Left lung (tissue), 10 donors: ENCODE data around the gene RFT1. TPM values are rescaled to one million over a fixed set of nuclear protein-coding genes. Genes with fewer than 3 reads are reported as not detected.

Experiments used
- ATAC-seq: fragments of 200-7000 bp; cut with Tn5 transposase; one replicate; pipeline ENCODE4 v1.9.1; 2020; ENCODE audit warnings: moderate library complexity
- DNase-seq, 4 donors: peaks; one replicate each; pipeline ENCODE4 v3.0.0-alpha.2; 2013 to 2020
- H3K27ac ChIP-seq, 2 donors: fragments of 200-600 bp; sonication (generic) in 1 of 2; one replicate each; pipeline versions ENCODE4 v1.5.0 to v1.8.0; 2020 to 2021
- H3K27me3 ChIP-seq, 2 donors: fragments of 200-600 bp; sonication (generic) in 1 of 2; one replicate each; pipeline versions ENCODE4 v1.5.0 to v1.8.0; 2020 to 2021
- H3K36me3 ChIP-seq, 2 donors: fragments of 200-600 bp; sonication (generic) in 1 of 2; one replicate each; pipeline versions ENCODE4 v1.5.0 to v1.8.0; 2020 to 2021
- H3K4me1 ChIP-seq, 2 donors: fragments of 200-600 bp; one replicate each; pipeline ENCODE4 v1.8.0; 2021
- H3K4me3 ChIP-seq, 2 donors: fragments of 200-600 bp; sonication (generic) in 1 of 2; one replicate each; pipeline versions ENCODE4 v1.5.0 to v1.8.0; 2020 to 2021; ENCODE audit warnings: mild to moderate bottlenecking in 1 of 2
- H3K9me3 ChIP-seq, 2 donors: fragments of 200-600 bp; sonication (generic) in 1 of 2; one replicate each; pipeline versions ENCODE4 v1.5.0 to v1.8.0; 2020 to 2021
- CTCF ChIP-seq, 2 donors: fragments of 200-600 bp; sonication (generic) in 1 of 2; IDR thresholded peaks; one replicate each; pipeline versions ENCODE4 v1.5.0 to v1.8.0; 2021; ENCODE audit warnings: antibody characterized with exemption in 2 of 2
- intact Hi-C, 2 donors: fragments of 100-400 bp; cut with DNase I; formaldehyde crosslinking; loops; one replicate each; pipeline versions ENCODE4 v1.11.2 to v1.14.2; 2022
- polyA plus RNA-seq, 6 donors: library from polyadenylated mRNA; unstranded; fragments of 120-200 nt; gene quantifications; one replicate each; pipeline ENCODE4 v1.2.1, GENCODE V29; 2013; ENCODE audit not compliant: insufficient read length in 6 of 6
- total RNA-seq, 2 donors: library from RNA; stranded (reverse); fragmentation: NEBNext Ultra II Directional; extraction: Animal tissue kit (Norgen Biotek cat#: 25700); gene quantifications; one replicate each; pipeline ENCODE4 v1.2.1, GENCODE V29; 2021
- donor health status: DM: no; HTN: yes; CAD: no.
- donor health status: DM: no; HTN: no; CAD: no.

Gene RFT1
- total and polyA plus RNA-seq, 8 donors = 23.2 to 28.0 (median 24.4) TPM

GRCh38 chr3:53071882-53072431 is 58.3 kb downstream of the RFT1 start:
- intact Hi-C loops = loop anchor here in 1 of 2 donors (10.0 kb wide), 2 partner anchors 227 to 327 kb away; no protein-coding TSS in a partner anchor
- no peaks in the 10 kb centered on the region for H3K36me3 ChIP-seq
- H3K4me3 ChIP-seq = no peak overlapping the region
- H3K9me3 ChIP-seq = no peaks in the 10 kb centered on the region
- ATAC-seq (no peak), DNase-seq (no peak)
- no peak overlapping the region for H3K27ac ChIP-seq
- peaks cover 0 to 9% of the 10 kb centered on the region in 2 donors for H3K4me1 ChIP-seq
- no peak for TF ChIP-seq CTCF (IDR thresholded peaks at IDR 0.05)
- no peaks in the 10 kb centered on the region for H3K27me3 ChIP-seq

DNA sequence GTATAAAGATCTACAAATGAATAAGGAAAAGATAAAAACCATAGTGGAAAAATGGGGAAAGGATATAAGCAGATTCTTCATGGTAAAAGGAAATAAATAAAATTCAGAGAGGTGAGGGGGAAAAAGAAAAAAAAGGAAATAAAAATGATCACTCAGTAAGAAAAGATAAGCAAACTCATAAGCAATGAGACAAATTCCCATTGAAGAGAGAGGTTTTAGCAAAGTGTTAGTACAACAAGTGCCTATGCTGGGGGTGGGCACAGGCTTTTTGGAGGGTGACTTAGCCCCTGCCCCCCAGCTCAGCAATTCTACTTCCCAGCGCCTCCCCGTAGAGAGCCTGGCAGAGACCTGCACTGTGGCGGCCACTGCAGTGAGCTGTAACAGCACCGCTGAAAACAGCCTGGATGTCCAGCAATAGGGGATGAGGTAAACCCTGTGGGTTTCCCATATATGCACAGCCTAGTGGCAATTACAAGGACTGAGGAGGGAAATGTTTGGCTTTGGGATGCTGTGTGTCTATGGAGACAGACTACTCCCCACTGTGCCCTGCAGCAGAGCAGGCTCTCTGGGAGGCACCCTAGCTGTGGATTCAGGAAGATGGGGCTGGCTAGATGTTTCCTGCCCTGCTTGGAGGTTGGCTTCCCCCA is 60.7 kb downstream of the RFT1 start:
- H3K27ac ChIP-seq = no peak overlapping the region
- H3K4me3 ChIP-seq = no peak overlapping the region
- intact Hi-C loops = loop anchor here in 1 of 2 donors (10.0 kb wide), 2 partner anchors 225 to 325 kb away; no protein-coding TSS in a partner anchor
- no peak for ATAC-seq
- no peaks in the 10 kb centered on the region for H3K9me3 ChIP-seq
- DNase-seq = no peak
- H3K27me3 ChIP-seq = peaks cover 0 to 3% of the 10 kb centered on the region in 2 donors
- TF ChIP-seq CTCF (IDR thresholded peaks at IDR 0.05) = no peak
- peaks cover 0 to 9% of the 10 kb centered on the region in 2 donors for H3K4me1 ChIP-seq
- no peaks in the 10 kb centered on the region for H3K36me3 ChIP-seq

DNA sequence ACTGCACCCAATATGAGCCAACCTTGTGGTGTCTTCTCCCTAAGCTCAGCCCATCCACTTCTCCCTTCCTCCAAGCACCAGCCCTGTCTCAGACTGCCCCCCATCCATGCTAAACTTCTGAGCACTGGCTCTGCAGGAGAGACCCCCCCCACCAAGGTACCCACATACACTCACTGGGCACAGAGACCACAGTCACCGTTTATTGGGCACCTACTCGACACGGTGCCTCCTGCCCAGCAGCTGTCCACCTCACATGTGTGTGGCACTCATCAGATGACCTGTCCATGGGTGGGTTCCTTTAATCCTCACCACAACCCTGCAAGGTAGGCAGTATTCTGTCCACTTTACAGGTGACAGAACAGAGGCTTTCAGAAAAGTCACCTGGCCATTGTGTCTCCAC is 62.1 kb downstream of the RFT1 start:
- H3K27ac ChIP-seq = no peak overlapping the region
- ATAC-seq (no peak), DNase-seq (no peak)
- H3K4me3 ChIP-seq = no peak overlapping the region
- peaks cover 0 to 3% of the 10 kb centered on the region in 2 donors for H3K27me3 ChIP-seq
- intact Hi-C loops = no loop called here
- no peaks in the 10 kb centered on the region for H3K36me3 ChIP-seq
- H3K9me3 ChIP-seq = no peaks in the 10 kb centered on the region
- peaks cover 0 to 9% of the 10 kb centered on the region in 2 donors for H3K4me1 ChIP-seq
- no peak for TF ChIP-seq CTCF (IDR thresholded peaks at IDR 0.05)

- ATAC-seq = no peak
- intact Hi-C loops = no loop called here
Measured at GRCh38 chr3:53067567-53067966, 62.7 kb downstream of the RFT1 start.

More at GRCh38 chr3:53067567-53067966, 62.7 kb downstream of the RFT1 start:
- TF ChIP-seq CTCF (IDR thresholded peaks at IDR 0.05) = no peak
- H3K9me3 ChIP-seq = no peaks in the 10 kb centered on the region
- H3K4me1 ChIP-seq = peaks cover 0 to 6% of the 10 kb centered on the region in 2 donors
- no peak overlapping the region for H3K4me3 ChIP-seq
- no peaks in the 10 kb centered on the region for H3K36me3 ChIP-seq
- peaks cover 0 to 3% of the 10 kb centered on the region in 2 donors for H3K27me3 ChIP-seq
- H3K27ac ChIP-seq = no peak overlapping the region
- no peak for DNase-seq
